Heart left ventricle (tissue), 16 donors: ENCODE results near the gene PLXNC1. TPM values are rescaled to one million over a fixed set of nuclear protein-coding genes. Genes with fewer than 3 reads are reported as not detected.

Experiments
- ATAC-seq, 4 donors: fragments of 200-7000 bp; cut with Tn5 transposase; one replicate each; pipeline ENCODE4 v1.9.1; 2020 to 2022; ENCODE audit warnings: moderate library complexity in 4 of 4, mild to moderate bottlenecking in 3 of 4, moderate number of reproducible peaks in 1 of 4
- DNase-seq, 5 donors: peaks; one replicate each; pipeline ENCODE4 v3.0.0-alpha.2; 2020
- H3K27ac ChIP-seq, 12 donors: fragments of 200-600 bp; sonication (generic) in 4 of 12; one replicate each; pipeline versions ENCODE4 v1.5.0 to v1.8.0; 2016 to 2022; ENCODE audit warnings: mild to moderate bottlenecking in 2 of 12
- H3K27me3 ChIP-seq, 9 donors: fragments of 200-600 bp; sonication (generic) in 2 of 9; one replicate each; pipeline versions ENCODE4 v1.5.1 to v1.8.0; 2016 to 2022; ENCODE audit warnings: mild to moderate bottlenecking in 3 of 9
- H3K36me3 ChIP-seq, 9 donors: fragments of 200-600 bp; sonication (generic) in 2 of 9; one replicate each; pipeline versions ENCODE4 v1.5.0 to v1.8.0; 2018 to 2022; ENCODE audit warnings: mild to moderate bottlenecking in 2 of 9
- H3K4me1 ChIP-seq, 12 donors: fragments of 200-600 bp; sonication (generic) in 4 of 12; one replicate each; pipeline versions ENCODE4 v1.5.0 to v1.8.0; 2016 to 2022; ENCODE audit warnings: mild to moderate bottlenecking in 3 of 12
- H3K4me3 ChIP-seq, 12 donors: fragments of 200-600 bp; sonication (generic) in 4 of 12; one replicate each; pipeline versions ENCODE4 v1.5.0 to v1.8.0; 2017 to 2022; ENCODE audit warnings: mild to moderate bottlenecking in 9 of 12, moderate library complexity in 4 of 12
- H3K9me3 ChIP-seq, 12 donors: fragments of 200-600 bp; sonication (generic) in 4 of 12; one replicate each; pipeline versions ENCODE4 v1.5.0 to v1.8.0; 2016 to 2022; ENCODE audit warnings: mild to moderate bottlenecking in 1 of 12
- CTCF ChIP-seq, 12 donors: fragments of 200-600 bp; sonication (generic) in 4 of 12; IDR thresholded peaks; one replicate each; pipeline versions ENCODE4 v1.5.0 to v1.8.0; 2018 to 2022; ENCODE audit warnings: antibody characterized with exemption in 12 of 12, mild to moderate bottlenecking in 5 of 12
- POLR2A ChIP-seq, 2 donors: fragments of 450-650 bp; IDR thresholded peaks; one replicate each; pipeline ENCODE4 v1.6.1; 2017; ENCODE audit warnings: antibody characterized with exemption in 2 of 2, mild to moderate bottlenecking in 2 of 2, moderate library complexity in 2 of 2
- WGBS, 4 donors: extraction: QIAGEN DNeasy Blood & Tissue Kit in 2 of 4; methylation state at CpG; one replicate each; pipeline versions ENCODE4 v1.1.5 to v1.1.7; 2013 to 2018; 5-methylcytosine and 5-hydroxymethylcytosine counted together
- intact Hi-C, 10 donors: fragments of 100-400 bp; cut with DNase I; formaldehyde crosslinking; loops; one replicate each; pipeline versions ENCODE4 v1.11.1 to v1.14.2; 2022
- polyA plus RNA-seq, 2 donors: library from polyadenylated mRNA; stranded (reverse); fragments of 200-250 nt; gene quantifications; one replicate each; pipeline ENCODE4 v1.2.3, GENCODE V29; 2013
- total RNA-seq, 9 donors: library from RNA; depleted of rRNA in 2 of 9; stranded (reverse); fragments of >200 nt in 2 of 9; fragmentation: NEBNext Ultra II Directional in 3 of 9; extraction: Animal tissue kit (Norgen Biotek cat#: 25700) in 3 of 9; gene quantifications; one replicate each; pipeline versions ENCODE4 v1.1.0 to v1.2.4, GENCODE V29; 2016 to 2023
- donor health status: ischemic (EF 13 %, LVEDD 7.1; RV severe dilation, severe dysfunction).
- donor health status: healthy with polysubstance abuse.
- donor health status: DM: no; HTN: yes; CAD: no.
- donor health status: DM: no; HTN: no; CAD: no.
- donor health status: ischemic (EF 25% LVEDD 6.9; RV normal size, moderate dysfunction).
- donor health status: ischemic (EF 25% LVEDD 5.7; RV mildly dilated, moderate dysfunction).
- donor health status: healthy.
- donor health status: DM: yes; HTN: yes; CAD: no.
- donor health status: ischemic (EF 35%, LVEDD 5.7; RV mildly dilated, moderate dysfunction).
- donor health status: nonischemic (EF 11% LVEDD 7.7; RV severe dilation, severe dysfunction).
- donor health status: DM: yes; HTN: yes; CAD: no.
- donor health status: PGD.
- donor health status: ischemic (EF 29% LVEDD 5.4; RV normal size, mild dysfunction).
- donor health status: nonischemic (EF 23%, LVEDD 6.1; RV moderate dilation, normal function).

Gene PLXNC1
- total and polyA plus RNA-seq, 11 donors = 0.84 to 18.4 (median 3.1) TPM

GRCh38 chr12:94318181-94318580, 169.8 kb downstream of the PLXNC1 start:
- DNase-seq (no peak), ATAC-seq (no peak)
- 41 to 67% (median 61%) methylated on average over 1 of the region's 1 CpG for WGBS, 4 donors
- peaks cover 0 to 15% (median 4%) of the 10 kb centered on the region in 9 donors for H3K36me3 ChIP-seq
- intact Hi-C loops = no loop called here
- TF ChIP-seq CTCF (IDR thresholded peaks at IDR 0.05) (no peak), POLR2A (IDR thresholded peaks at IDR 0.05) (no peak)
- no peak overlapping the region for H3K27ac ChIP-seq
- no peaks in the 10 kb centered on the region for H3K27me3 ChIP-seq
- H3K4me1 ChIP-seq = peaks cover 0 to 2% (median 0%) of the 10 kb centered on the region in 12 donors
- H3K4me3 ChIP-seq = no peak overlapping the region
- H3K9me3 ChIP-seq = peaks cover 0 to 64% (median 12%) of the 10 kb centered on the region in 12 donors

- intact Hi-C loops = loop anchor here in 1 of 10 donors (10.0 kb wide), 1 partner anchor 205 kb away; no protein-coding TSS in a partner anchor
- Histone ChIP-seq H3K27me3 (no peaks in the 10 kb centered on the region), H3K36me3 (peaks cover 0 to 22% (median 9%) of the 10 kb centered on the region in 9 donors), H3K9me3 (peaks cover 0 to 54% (median 12%) of the 10 kb centered on the region in 12 donors), H3K4me1 (peaks cover 0 to 2% (median 0%) of the 10 kb centered on the region in 12 donors), H3K4me3 (no peak overlapping the region), H3K27ac (no peak overlapping the region)
- ATAC-seq (no peak), DNase-seq (no peak)
- TF ChIP-seq POLR2A (IDR thresholded peaks at IDR 0.05) (no peak), CTCF (IDR thresholded peaks at IDR 0.05) (no peak)
Measured at GRCh38 chr12:94320109-94320508, 171.7 kb downstream of the PLXNC1 start.

DNA sequence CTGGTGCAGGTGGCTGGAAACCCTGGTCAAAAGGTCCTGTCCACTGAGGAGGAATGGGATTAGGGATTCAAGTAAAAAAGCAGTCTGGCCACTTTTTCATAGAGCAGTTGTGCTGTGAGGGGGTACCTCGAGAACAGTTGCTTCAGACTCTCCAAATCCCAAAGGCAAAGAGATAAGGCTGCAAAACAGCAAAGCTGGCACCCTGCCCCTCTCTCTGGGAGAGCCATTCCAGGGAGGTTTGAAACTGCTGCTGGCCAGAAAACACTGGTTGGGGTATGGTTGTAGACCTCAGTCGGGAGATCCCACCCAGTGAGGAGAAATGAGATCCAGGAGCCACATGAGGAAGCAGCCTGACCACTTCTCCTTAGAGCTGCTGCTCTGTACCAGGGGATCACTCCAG, 174.0 kb downstream of the PLXNC1 start:
- WGBS, 4 donors = 48 to 77% (median 74%) methylated on average over 2 of the region's 2 CpGs
- Histone ChIP-seq H3K36me3 (peaks cover 0 to 38% (median 10%) of the 10 kb centered on the region in 9 donors), H3K4me1 (peaks cover 0 to 2% (median 0%) of the 10 kb centered on the region in 12 donors), H3K4me3 (no peak overlapping the region), H3K9me3 (peaks cover 0 to 39% (median 8%) of the 10 kb centered on the region in 12 donors), H3K27ac (no peak overlapping the region), H3K27me3 (no peaks in the 10 kb centered on the region)
- no peak for ATAC-seq
- intact Hi-C loops = loop anchor here in 1 of 10 donors (10.0 kb wide), 1 partner anchor 202 kb away; no protein-coding TSS in a partner anchor
- DNase-seq = peak in 2 of 5 donors; percentile 31 to 52
- no peak for TF ChIP-seq POLR2A (IDR thresholded peaks at IDR 0.05)
- no peak for TF ChIP-seq CTCF (IDR thresholded peaks at IDR 0.05)

DNA sequence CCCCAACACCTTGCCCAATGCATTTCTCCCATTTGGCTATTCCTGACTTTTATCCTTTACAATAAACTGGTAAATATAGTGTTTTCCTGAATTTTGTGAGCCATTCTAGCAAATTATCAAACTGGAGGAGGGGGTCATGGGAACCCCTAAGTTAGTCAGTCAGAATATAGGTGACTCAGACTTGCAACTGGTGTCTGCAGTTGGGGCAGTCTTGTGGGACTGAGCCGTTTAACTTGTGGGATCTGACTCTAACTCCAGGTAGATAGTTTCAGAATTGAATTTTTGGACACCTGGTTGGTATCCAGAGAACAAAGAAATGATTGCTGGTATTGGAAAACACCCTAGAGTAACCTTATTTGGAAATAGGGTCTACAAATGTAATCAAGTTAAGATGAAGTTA, 177.9 kb downstream of the PLXNC1 start:
- Histone ChIP-seq H3K4me3 (no peak overlapping the region), H3K27ac (no peak overlapping the region), H3K36me3 (peaks cover 0 to 49% (median 19%) of the 10 kb centered on the region in 9 donors), H3K4me1 (peaks cover 0 to 2% (median 0%) of the 10 kb centered on the region in 12 donors), H3K27me3 (no peaks in the 10 kb centered on the region), H3K9me3 (peaks cover 0 to 4% (median 0%) of the 10 kb centered on the region in 12 donors)
- intact Hi-C loops = loop anchor here in 4 of 10 donors (5.0 to 10.0 kb wide), 2 partner anchors 199 to 206 kb away; no protein-coding TSS in a partner anchor
- TF ChIP-seq POLR2A (IDR thresholded peaks at IDR 0.05) = no peak
- WGBS, 4 donors = 95 to 100% (median 96%) methylated on average over 1 of the region's 1 CpG
- no peak for DNase-seq
- ATAC-seq = no peak

- no peak for DNase-seq
- peaks cover 0 to 50% (median 19%) of the 10 kb centered on the region in 9 donors for H3K36me3 ChIP-seq
- TF ChIP-seq POLR2A (IDR thresholded peaks at IDR 0.05) (no peak), CTCF (IDR thresholded peaks at IDR 0.05) (no peak)
- intact Hi-C loops = loop anchor here in 4 of 10 donors (5.0 to 10.0 kb wide), 2 partner anchors 198 to 206 kb away; no protein-coding TSS in a partner anchor
- H3K27me3 ChIP-seq = no peaks in the 10 kb centered on the region
- H3K27ac ChIP-seq = no peak overlapping the region
- ATAC-seq = no peak
- H3K9me3 ChIP-seq = no peaks in the 10 kb centered on the region
- peaks cover 0 to 2% (median 0%) of the 10 kb centered on the region in 12 donors for H3K4me1 ChIP-seq
- H3K4me3 ChIP-seq = no peak overlapping the region
Measured at GRCh38 chr12:94326727-94327126, 178.3 kb downstream of the PLXNC1 start.
